ENCODE results near the gene EPHA3. TPM values are rescaled to one million over a fixed set of nuclear protein-coding genes. Genes with fewer than 3 reads are reported as not detected.
A peak's percentile ranks its signal among the peaks of the same experiment; 100 is the strongest.

Gene EPHA3
- total and polyA plus RNA-seq, 2 of the 4 experiments (the other 2 are of a cell fraction) = 0.10 to 0.18 TPM

- H2BK5ac ChIP-seq (ENCODE audit: low read depth, low read length, poor library complexity, severe bottlenecking) = no peak overlapping the region
- H4K8ac ChIP-seq (ENCODE audit: low read depth in 2 of 2, low read length in 2 of 2) = no peak overlapping the region
- H4K91ac ChIP-seq (ENCODE audit: insufficient read depth, low read depth, low read length) = no peak overlapping the region
- H3K4ac ChIP-seq (ENCODE audit: low read depth, low read length) = no peak overlapping the region
- no peak for TF ChIP-seq RCOR1 (IDR thresholded peaks at IDR 0.05; ENCODE audit: insufficient replicate concordance, low read length)
- no peak for TF ChIP-seq SMC3 (IDR thresholded peaks at IDR 0.05; ENCODE audit: low read depth, low read length)
- TF ChIP-seq MXI1 (IDR thresholded peaks at IDR 0.05; ENCODE audit: borderline replicate concordance, low read depth, low read length) = no peak
- TF ChIP-seq FOS (IDR thresholded peaks at IDR 0.05; ENCODE audit: low read depth, low read length) = no peak
- no peak for TF ChIP-seq MAZ (IDR thresholded peaks at IDR 0.05; ENCODE audit: borderline replicate concordance, low read depth, low read length)
- no peak overlapping the region for H3K23ac ChIP-seq (ENCODE audit: low read depth, low read length)
- BruUV-seq (replicated peaks) = no TSS peak
- H3K9ac ChIP-seq (ENCODE audit: low read depth, low read length) = no peak overlapping the region
- H2AFZ ChIP-seq (replicated peaks; ENCODE audit: low read length, poor library complexity) = peak overlapping the region; percentile 95
- no peaks in the 10 kb centered on the region for H3K27me3 ChIP-seq (ENCODE audit: control insufficient read depth, insufficient read depth, low read length)
- intact Hi-C loops (cut with micrococcal nuclease) (loop anchor here (1.0 to 10.0 kb wide), 4 partner anchors 737 to 1070 kb away; no protein-coding TSS in a partner anchor), dilution Hi-C loops (cut with HindIII; ENCODE audit: low sequenced_read_pairs, unreplicated experiment) (no loop called here), in situ Hi-C loops (cut with MboI; ENCODE audit: low sequenced_read_pairs) (no loop called here)
- H4K5ac ChIP-seq (ENCODE audit: low read depth, low read length) = no peak overlapping the region
- H2BK20ac ChIP-seq (ENCODE audit: low read depth, low read length) = no peak overlapping the region
- H2BK120ac ChIP-seq (ENCODE audit: low read depth, low read length) = no peak overlapping the region
- H4K20me1 ChIP-seq (ENCODE audit: insufficient read depth, low read length) = no peaks in the 10 kb centered on the region
- ChIA-PET POLR2A (ENCODE audit: unreplicated experiment) (no interaction called here), CTCF (interaction anchor here (0.6 kb wide), 1 partner anchor 146 kb away, joined by 4 read pairs; no protein-coding TSS in a partner anchor)
- no peak overlapping the region for H2BK15ac ChIP-seq (ENCODE audit: low read depth, low read length)
- H3K36me3 ChIP-seq (ENCODE audit: control insufficient read depth, insufficient read depth, low read length) = no peaks in the 10 kb centered on the region
- no peak overlapping the region for H2AK5ac ChIP-seq (ENCODE audit: low read depth, low read length)
- H3K79me1 ChIP-seq (ENCODE audit: low read depth in 1 of 2, low read length in 2 of 2) = no peaks in the 10 kb centered on the region
- H3K4me3 ChIP-seq (ENCODE audit: insufficient read depth, low read depth, low read length) = no peak overlapping the region; the same call in 1 of the 2 replicates
- no peaks in the 10 kb centered on the region for H3K9me3 ChIP-seq (ENCODE audit: control insufficient read depth, insufficient read depth, low read length)
- no peak overlapping the region for H2AK9ac ChIP-seq (replicated peaks; ENCODE audit: low read depth, low read length, poor library complexity)
- H3K27ac ChIP-seq (ENCODE audit: insufficient read depth, low read length) = no peak overlapping the region
- 60% methylated on average over 1 of the region's 13 CpGs; no CpG with 5 or more reads in 1 of the 2 experiments for WGBS, 2 experiments (ENCODE audit: extremely low coverage in 2 of 2, insufficient read length in 1 of 2)
- H3K18ac ChIP-seq (ENCODE audit: low read depth, low read length) = no peak overlapping the region
- no peaks in the 10 kb centered on the region; the same call in 1 of the 2 replicates for H3K9me1 ChIP-seq (ENCODE audit: insufficient read depth, low read length)
- H3K4me2 ChIP-seq (ENCODE audit: low read depth, low read length) = peak overlapping the region; percentile 14; the same call in 1 of the 2 replicates
- no peak for DNase-seq
- H3K4me1 ChIP-seq (ENCODE audit: control insufficient read depth, insufficient read depth, low read length) = no peaks in the 10 kb centered on the region
- no peak overlapping the region for H3K14ac ChIP-seq (replicated peaks; ENCODE audit: low read depth, low read length)
- no peak overlapping the region for H3K56ac ChIP-seq (ENCODE audit: extremely low read depth, insufficient read depth, low read length)
- no peak for ATAC-seq (ENCODE audit: low read depth)
Observed at GRCh38 chr3:89114841-89115223, 7.4 kb downstream of the EPHA3 start.
